Measurements from ENCODE around the gene RABEP1.
"Not testable (repeated sequence)": the region's sequence is repeated elsewhere in the genome, so short reads cannot be mapped to it uniquely, and the experiment has no call there.

RABEP1 gene

GRCh38 chr17:5238333-5238732 is 43.8 kb upstream of the RABEP1 start:
- no peak for DNase-seq
- peaks cover 0 to 4% of the 10 kb centered on the region in 2 donors for H3K27me3 ChIP-seq
- peaks cover 0 to 25% (median 4%) of the 10 kb centered on the region in 3 donors for H3K36me3 ChIP-seq
- no peak overlapping the region for H3K4me3 ChIP-seq
- intact Hi-C loops (cut with DNase I; ENCODE audit: low total_unique reads): no loop called here
- no peaks in the 10 kb centered on the region for H3K4me1 ChIP-seq
- no peak overlapping the region for H3K27ac ChIP-seq
- no peaks in the 10 kb centered on the region for H3K9me3 ChIP-seq
- TF ChIP-seq CTCF (IDR thresholded peaks at IDR 0.05): no peak

GRCh38 chr17:5239769-5240168 is 42.3 kb upstream of the RABEP1 start:
- intact Hi-C loops (cut with DNase I; ENCODE audit: low total_unique reads): not testable (repeated sequence)

GRCh38 chr17:5241861-5242671 is 40.0 kb upstream of the RABEP1 start:
- peaks cover 0 to 14% of the 10 kb centered on the region in 2 donors for H3K27me3 ChIP-seq

More at GRCh38 chr17:5239769-5240168, 42.3 kb upstream of the RABEP1 start:
- H3K27ac ChIP-seq, H3K4me1 ChIP-seq, H3K9me3 ChIP-seq, DNase-seq, H3K4me3 ChIP-seq: not testable (repeated sequence)
- peaks cover 0 to 11% (median 2%) of the 10 kb centered on the region in 3 donors for H3K36me3 ChIP-seq
- H3K27me3 ChIP-seq: peaks cover 0 to 12% of the 10 kb centered on the region in 2 donors

GRCh38 chr17:5247621-5248020 is 34.5 kb upstream of the RABEP1 start:
- TF ChIP-seq CTCF (IDR thresholded peaks at IDR 0.05): no peak
- H3K4me1 ChIP-seq: no peaks in the 10 kb centered on the region
- no peaks in the 10 kb centered on the region for H3K36me3 ChIP-seq
- no peak overlapping the region for H3K4me3 ChIP-seq
- peaks cover 0 to 19% of the 10 kb centered on the region in 2 donors for H3K27me3 ChIP-seq
- no peak for DNase-seq
- H3K27ac ChIP-seq: no peak overlapping the region
- no peaks in the 10 kb centered on the region for H3K9me3 ChIP-seq
- intact Hi-C loops (cut with DNase I; ENCODE audit: low total_unique reads): loop anchor here (5.0 kb wide), 1 partner anchor 195 kb away; no protein-coding TSS in a partner anchor

More at GRCh38 chr17:5241861-5242671, 40.0 kb upstream of the RABEP1 start:
- no peak overlapping the region for H3K4me3 ChIP-seq
- TF ChIP-seq CTCF (IDR thresholded peaks at IDR 0.05): no peak
- intact Hi-C loops (cut with DNase I; ENCODE audit: low total_unique reads): no loop called here
- DNase-seq: no peak
- no peak overlapping the region for H3K27ac ChIP-seq
- H3K4me1 ChIP-seq: no peaks in the 10 kb centered on the region
- no peaks in the 10 kb centered on the region for H3K36me3 ChIP-seq
- H3K9me3 ChIP-seq: no peaks in the 10 kb centered on the region

- H3K9me3 ChIP-seq: no peaks in the 10 kb centered on the region
- intact Hi-C loops (cut with DNase I; ENCODE audit: low total_unique reads): loop anchor here (5.0 kb wide), 1 partner anchor 193 kb away; no protein-coding TSS in a partner anchor
- TF ChIP-seq CTCF (IDR thresholded peaks at IDR 0.05): no peak
- no peak overlapping the region for H3K4me3 ChIP-seq
- DNase-seq: no peak
- H3K27ac ChIP-seq: no peak overlapping the region
- H3K27me3 ChIP-seq: peaks cover 0 to 11% of the 10 kb centered on the region in 2 donors
- H3K4me1 ChIP-seq: no peaks in the 10 kb centered on the region
- H3K36me3 ChIP-seq: no peaks in the 10 kb centered on the region
These were observed 33.1 kb upstream of the RABEP1 start for GRCh38 chr17:5248821-5249479.

- Histone ChIP-seq H3K4me3 (no peak overlapping the region), H3K4me1 (no peaks in the 10 kb centered on the region), H3K36me3 (no peaks in the 10 kb centered on the region), H3K27ac (no peak overlapping the region), H3K27me3 (peaks cover 0 to 9% of the 10 kb centered on the region in 2 donors), H3K9me3 (no peaks in the 10 kb centered on the region)
- DNase-seq: peak in 1 of 2 donors; percentile 59
- intact Hi-C loops (cut with DNase I; ENCODE audit: low total_unique reads): loop anchor here (5.0 kb wide), 1 partner anchor 193 kb away; no protein-coding TSS in a partner anchor
- peak; percentile 55 to 70 for TF ChIP-seq CTCF (IDR thresholded peaks at IDR 0.05)
These were observed 32.5 kb upstream of the RABEP1 start for GRCh38 chr17:5249615-5250014.
